H9 (cell line): Measurements from ENCODE around the gene FAM151A. TPM values are rescaled to one million over a fixed set of nuclear protein-coding genes. Genes with fewer than 3 reads are reported as not detected.

Source experiments
- DNase-seq: peaks from one replicate; pipeline ENCODE4 v3.0.0-alpha.2; 2017
- H2AFZ ChIP-seq: one replicate; pipeline ENCODE4 v1.6.1; 2013; ENCODE audit warnings: mild to moderate bottlenecking, low read length, control low read depth, moderate library complexity
- H2AK5ac ChIP-seq: 2 replicates; pipeline ENCODE4 v1.6.1; 2013; ENCODE audit warnings: low read length, control low read depth, mixed read lengths; ENCODE audit not compliant: insufficient read length
- H2BK120ac ChIP-seq: one replicate; pipeline ENCODE4 v1.6.1; 2013; ENCODE audit warnings: low read depth, mild to moderate bottlenecking, low read length, control low read depth, inconsistent platforms; ENCODE audit not compliant: poor library complexity, severe bottlenecking
- H2BK12ac ChIP-seq: 2 replicates; pipeline ENCODE4 v1.6.1; 2013; ENCODE audit warnings: low read length, control low read depth, mixed read lengths, low read depth; ENCODE audit not compliant: insufficient read length
- H2BK15ac ChIP-seq: 2 replicates; pipeline ENCODE4 v1.6.1; 2013; ENCODE audit warnings: low read depth, low read length, control low read depth
- H2BK20ac ChIP-seq: one replicate; pipeline ENCODE4 v1.6.1; 2013; ENCODE audit warnings: low read depth, mild to moderate bottlenecking, low read length, control low read depth, inconsistent platforms; ENCODE audit not compliant: poor library complexity, severe bottlenecking
- H2BK5ac ChIP-seq: 2 replicates; pipeline ENCODE4 v1.6.1; 2013; ENCODE audit warnings: low read length, control low read depth, mixed read lengths; ENCODE audit not compliant: insufficient read length
- H3K14ac ChIP-seq: 2 replicates; pipeline ENCODE4 v1.6.1; 2013; ENCODE audit warnings: low read length, control low read depth; ENCODE audit not compliant: insufficient read depth
- H3K18ac ChIP-seq: 2 replicates; pipeline ENCODE4 v1.6.1; 2013; ENCODE audit warnings: low read depth, mild to moderate bottlenecking, mixed read lengths, low read length, control low read depth; ENCODE audit not compliant: insufficient read length
- H3K23ac ChIP-seq: 2 replicates; pipeline ENCODE4 v1.6.1; 2013; ENCODE audit warnings: low read length, control low read depth, mixed read lengths, low read depth; ENCODE audit not compliant: insufficient read length
- H3K23me2 ChIP-seq: 2 replicates; pipeline ENCODE4 v1.6.1; 2013; ENCODE audit warnings: low read depth, mild to moderate bottlenecking, mixed read lengths, low read length, control low read depth; ENCODE audit not compliant: insufficient read length, poor library complexity, severe bottlenecking
- H3K27ac ChIP-seq: 2 replicates; pipeline ENCODE4 v1.5.1; 2013; ENCODE audit warnings: low read length, control low read depth, mixed read lengths, low read depth; ENCODE audit not compliant: insufficient read length
- H3K27me3 ChIP-seq: 2 replicates; pipeline ENCODE4 v1.6.1; 2013; ENCODE audit warnings: low read length, control low read depth, inconsistent platforms; ENCODE audit not compliant: insufficient read depth
- H3K4ac ChIP-seq: 2 replicates; pipeline ENCODE4 v1.6.1; 2013; ENCODE audit warnings: low read depth, mild to moderate bottlenecking, control low read depth, inconsistent platforms, low read length, moderate library complexity
- H3K4me1 ChIP-seq: 2 replicates; pipeline ENCODE4 v1.6.1; 2013; ENCODE audit warnings: low read length, control low read depth, inconsistent platforms; ENCODE audit not compliant: insufficient read depth
- H3K4me2 ChIP-seq: 2 replicates; pipeline ENCODE4 v1.6.1; 2013; ENCODE audit warnings: low read length, control low read depth, mixed read lengths; ENCODE audit not compliant: insufficient read length, insufficient read depth
- H3K56ac ChIP-seq: 2 replicates; pipeline ENCODE4 v1.6.1; 2013; ENCODE audit warnings: low read depth, mild to moderate bottlenecking, mixed read lengths, low read length, control low read depth; ENCODE audit not compliant: insufficient read length
- H3K79me1 ChIP-seq: 2 replicates; pipeline ENCODE4 v1.6.1; 2013; ENCODE audit warnings: low read depth, mild to moderate bottlenecking, moderate library complexity, low read length, control low read depth, inconsistent platforms; ENCODE audit not compliant: insufficient read depth, poor library complexity, severe bottlenecking
- H3K79me2 ChIP-seq: 2 replicates; pipeline ENCODE4 v1.6.1; 2013; ENCODE audit warnings: low read length, control low read depth, inconsistent platforms; ENCODE audit not compliant: insufficient read depth
- H3K9ac ChIP-seq: 2 replicates; pipeline ENCODE4 v1.6.1; 2013; ENCODE audit warnings: low read length, control low read depth, mixed read lengths; ENCODE audit not compliant: insufficient read length; ENCODE audit errors: extremely low read depth
- H3K9me3 ChIP-seq: one replicate; pipeline ENCODE4 v1.6.1; 2013; ENCODE audit warnings: low read depth, low read length, inconsistent platforms; ENCODE audit not compliant: control insufficient read depth
- H3T11ph ChIP-seq: one replicate; pipeline ENCODE4 v1.6.1; 2013; ENCODE audit warnings: mild to moderate bottlenecking, low read length, control low read depth, inconsistent platforms
- H4K20me1 ChIP-seq: one replicate; pipeline ENCODE4 v1.6.1; 2013; ENCODE audit not compliant: control insufficient read depth, insufficient read length, insufficient read depth
- H4K5ac ChIP-seq: 2 replicates; pipeline ENCODE4 v1.6.1; 2013; ENCODE audit warnings: low read depth, mild to moderate bottlenecking, mixed read lengths, low read length, control low read depth; ENCODE audit not compliant: insufficient read length
- H4K8ac ChIP-seq: replicated peaks from 2 replicates; pipeline ENCODE4 v1.6.1; 2013; ENCODE audit warnings: low read length, control low read depth, mixed read lengths, low read depth; ENCODE audit not compliant: insufficient read length
- H4K91ac ChIP-seq: 2 replicates; pipeline ENCODE4 v1.6.1; 2013; ENCODE audit warnings: low read depth, mild to moderate bottlenecking, moderate library complexity, mixed read lengths, low read length, control low read depth; ENCODE audit not compliant: insufficient read length
- H3K27ac Mint-ChIP-seq, 3 experiments: 2 replicates in 2 of 3; 3 replicates in 1 of 3; pipeline ENCODE4 v1.8.0; 2020 to 2021; ENCODE audit warnings: mixed read lengths in 3 of 3, mild to moderate bottlenecking in 1 of 3, moderate library complexity in 1 of 3
- H3K27me3 Mint-ChIP-seq: 2 replicates; pipeline ENCODE4 v1.8.0; 2021; ENCODE audit warnings: low read depth, mild to moderate bottlenecking, moderate library complexity, mixed read lengths
- H3K36me3 Mint-ChIP-seq, 3 experiments: 2 replicates in 2 of 3; 3 replicates in 1 of 3; pipeline ENCODE4 v1.8.0; 2020 to 2021; ENCODE audit warnings: low read depth in 3 of 3, mixed read lengths in 3 of 3; ENCODE audit not compliant: insufficient read depth in 1 of 3
- H3K4me1 Mint-ChIP-seq, 2 experiments: 2 replicates each; pipeline ENCODE4 v1.8.0; 2020; ENCODE audit warnings: mixed read lengths in 2 of 2
- H3K4me3 Mint-ChIP-seq, 2 experiments: 2 replicates in 1 of 2; 3 replicates in 1 of 2; pipeline ENCODE4 v1.8.0; 2020 to 2021; ENCODE audit warnings: mild to moderate bottlenecking in 2 of 2, mixed read lengths in 2 of 2, moderate library complexity in 1 of 2
- H3K9me3 Mint-ChIP-seq, 2 experiments: 2 replicates in 1 of 2; 3 replicates in 1 of 2; pipeline ENCODE4 v1.8.0; 2020; ENCODE audit warnings: mild to moderate bottlenecking in 2 of 2, mixed read lengths in 2 of 2, moderate library complexity in 1 of 2
- CTCF ChIP-seq: fragments of 200-600 bp; sonication (generic); conservative IDR thresholded peaks from 3 replicates; pipeline ENCODE4 v1.8.0; 2021; ENCODE audit warnings: antibody characterized with exemption, mild to moderate bottlenecking
- WGBS: extraction: QIAGEN DNeasy Blood & Tissue Kit; methylation state at CpG from one replicate; pipeline ENCODE4 v1.1.7; 2013; ENCODE audit warnings: missing lambda C conversion rate, low lambda C conversion rate, mixed read lengths; ENCODE audit not compliant: insufficient read length; ENCODE audit errors: extremely low coverage; 5-methylcytosine and 5-hydroxymethylcytosine counted together
- total RNA-seq: library from RNA; stranded (reverse); gene quantifications from 2 replicates; pipeline ENCODE4 v1.2.1, GENCODE V29; 2021

Gene FAM151A
- total RNA-seq, 1 experiment from 2014 or later, result not detected

- Histone ChIP-seq H4K20me1 (no peaks in the 10 kb centered on the region), H2BK12ac (no peak overlapping the region), H3K79me2 (no peaks in the 10 kb centered on the region), H3K79me1 (no peaks in the 10 kb centered on the region), H3T11ph (no peak overlapping the region), H3K9ac (no peak overlapping the region), H3K27ac (no peak overlapping the region), H3K23ac (no peak overlapping the region), H3K4me2 (no peak overlapping the region), H2AFZ (no peak overlapping the region), H2AK5ac (no peak overlapping the region), H2BK120ac (no peak overlapping the region), H3K27me3 (no peaks in the 10 kb centered on the region), H3K4me1 (no peaks in the 10 kb centered on the region; the same call in 1 of the 2 replicates), H4K91ac (no peak overlapping the region), H4K5ac (no peak overlapping the region), H3K56ac (no peak overlapping the region), H4K8ac (no peak overlapping the region), H3K23me2 (no peaks in the 10 kb centered on the region), H3K18ac (no peak overlapping the region), H2BK5ac (no peak overlapping the region), H2BK15ac (no peak overlapping the region), H3K9me3 (no peaks in the 10 kb centered on the region), H3K14ac (no peak overlapping the region), H2BK20ac (no peak overlapping the region), H3K4ac (no peak overlapping the region)
- Mint-ChIP-seq H3K27ac (no peak overlapping the region), H3K4me1 (peaks cover 9 to 14% of the 10 kb centered on the region in 2 experiments), H3K36me3 (peaks cover 0 to 3% (median 0%) of the 10 kb centered on the region in 3 experiments; a peak in 1 of 7 replicates), H3K4me3 (no peak overlapping the region), H3K27me3 (no peaks in the 10 kb centered on the region), H3K9me3 (no peaks in the 10 kb centered on the region)
- no peak for TF ChIP-seq CTCF
- DNase-seq, result no peak
- no CpG with 5 or more reads among the region's 5 CpGs for WGBS
Observed at GRCh38 chr1:54591127-54591756, 32.1 kb downstream of the FAM151A start.
